Measurements from ENCODE around the gene CACNA1A. TPM values are rescaled to one million over a fixed set of nuclear protein-coding genes. Genes with fewer than 3 reads are reported as not detected.

CACNA1A gene
- total RNA-seq, 1 donor from 2014 or later = 0.47 TPM

DNA sequence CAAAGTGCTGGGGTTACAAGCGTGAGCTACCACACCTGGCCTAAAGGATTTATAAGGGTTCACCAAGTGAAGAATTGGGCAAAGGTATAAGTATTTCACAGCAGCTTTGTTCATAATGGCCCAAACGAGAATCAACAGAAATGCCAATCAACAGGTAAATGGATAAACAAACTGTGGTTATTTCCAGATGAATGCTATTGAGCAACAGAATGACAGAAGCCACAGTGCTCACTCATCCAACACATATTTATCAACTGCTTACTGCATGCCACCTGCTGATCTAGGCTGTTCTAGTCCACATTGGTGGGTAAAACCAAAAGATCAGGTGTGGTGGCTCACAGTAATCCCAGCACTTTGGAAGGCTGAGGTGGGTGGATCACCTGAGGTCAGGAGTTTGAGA, 27.7 kb downstream of the CACNA1A start:
- no peak for DNase-seq (ENCODE audit: low spot score)
- no peaks in the 10 kb centered on the region for H3K36me3 Mint-ChIP-seq (ENCODE audit: low read depth)
- intact Hi-C loops (cut with micrococcal nuclease) = no loop called here
- H3K4me1 Mint-ChIP-seq (ENCODE audit: low read depth) = no peaks in the 10 kb centered on the region
- H3K27me3 Mint-ChIP-seq (ENCODE audit: insufficient read depth) = no peaks in the 10 kb centered on the region
- H3K9me3 Mint-ChIP-seq = peaks cover 41% of the 10 kb centered on the region
- no peak overlapping the region for H3K27ac Mint-ChIP-seq
- H3K4me3 Mint-ChIP-seq = no peak overlapping the region

DNA sequence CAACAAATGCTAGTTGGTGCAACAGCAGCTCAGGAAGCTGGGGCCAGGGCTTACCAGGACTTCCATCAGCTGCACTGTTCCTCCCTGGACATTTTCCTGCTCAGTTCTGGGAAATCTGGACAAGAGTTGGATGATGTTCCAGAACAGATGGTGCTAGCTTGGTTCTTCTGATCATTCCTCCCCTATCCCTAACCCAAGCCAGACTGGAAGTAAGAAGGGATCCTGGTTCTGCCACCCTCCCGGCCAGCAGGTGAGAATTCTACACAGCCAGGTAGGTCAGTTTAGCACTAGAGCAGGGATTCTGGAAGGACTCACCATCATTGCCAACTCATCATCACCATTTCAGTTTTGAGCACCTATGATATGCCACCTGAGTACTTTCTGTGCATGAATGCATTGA, 30.2 kb downstream of the CACNA1A start:
- no peak overlapping the region for H3K27ac Mint-ChIP-seq
- DNase-seq (ENCODE audit: low spot score) = no peak
- intact Hi-C loops (cut with micrococcal nuclease) = no loop called here
- H3K36me3 Mint-ChIP-seq (ENCODE audit: low read depth) = no peaks in the 10 kb centered on the region
- no peaks in the 10 kb centered on the region for H3K27me3 Mint-ChIP-seq (ENCODE audit: insufficient read depth)
- no peaks in the 10 kb centered on the region for H3K4me1 Mint-ChIP-seq (ENCODE audit: low read depth)
- peaks cover 31% of the 10 kb centered on the region for H3K9me3 Mint-ChIP-seq
- H3K4me3 Mint-ChIP-seq = no peak overlapping the region

DNA sequence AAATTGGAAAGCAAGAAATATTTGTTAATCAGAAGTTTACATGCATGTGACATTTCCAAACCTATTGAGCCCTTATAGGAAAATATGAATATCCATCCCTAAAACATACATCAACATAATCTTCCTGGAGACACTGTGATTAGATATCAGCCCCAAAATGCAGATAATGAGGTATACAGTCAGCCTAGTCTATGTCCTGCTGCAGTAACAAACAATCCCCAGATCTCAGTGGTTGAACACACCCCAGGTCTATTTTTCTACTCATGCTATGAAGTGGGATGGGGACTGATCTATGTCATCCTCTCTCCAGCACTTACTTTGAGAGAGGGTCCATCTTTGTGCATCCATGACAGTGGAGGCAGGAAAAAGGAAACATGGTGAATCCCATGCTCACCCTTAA, 31.2 kb downstream of the CACNA1A start:
- H3K27ac Mint-ChIP-seq = no peak overlapping the region
- no peak for DNase-seq (ENCODE audit: low spot score)
- H3K27me3 Mint-ChIP-seq (ENCODE audit: insufficient read depth) = no peaks in the 10 kb centered on the region
- peaks cover 31% of the 10 kb centered on the region for H3K9me3 Mint-ChIP-seq
- intact Hi-C loops (cut with micrococcal nuclease) = no loop called here
- H3K4me3 Mint-ChIP-seq = no peak overlapping the region
- H3K4me1 Mint-ChIP-seq (ENCODE audit: low read depth) = no peaks in the 10 kb centered on the region
- H3K36me3 Mint-ChIP-seq (ENCODE audit: low read depth) = no peaks in the 10 kb centered on the region

DNA sequence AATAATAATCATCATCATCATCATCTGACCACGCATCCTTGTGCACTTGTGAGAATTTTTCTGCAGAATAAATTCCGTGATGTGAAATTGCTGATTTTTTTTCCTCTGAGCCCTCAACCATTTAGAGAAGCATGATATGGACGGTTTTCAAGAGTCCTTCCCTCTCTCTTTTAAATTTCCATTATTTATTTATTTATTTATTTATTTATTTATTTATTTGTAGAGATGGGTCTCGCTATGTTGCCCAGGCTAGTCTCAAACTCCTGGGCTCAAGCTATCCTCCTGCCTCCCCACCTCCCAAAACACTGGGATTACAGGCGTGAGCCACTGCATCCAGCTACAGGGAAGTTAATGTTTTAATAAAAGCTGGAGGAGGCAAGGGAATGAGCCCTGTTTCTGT, 39.6 kb downstream of the CACNA1A start:
- no peaks in the 10 kb centered on the region for H3K27me3 Mint-ChIP-seq (ENCODE audit: insufficient read depth)
- H3K27ac Mint-ChIP-seq = no peak overlapping the region
- no peaks in the 10 kb centered on the region for H3K36me3 Mint-ChIP-seq (ENCODE audit: low read depth)
- no peaks in the 10 kb centered on the region for H3K9me3 Mint-ChIP-seq
- H3K4me3 Mint-ChIP-seq = no peak overlapping the region
- no peak for DNase-seq (ENCODE audit: low spot score)
- intact Hi-C loops (cut with micrococcal nuclease) = no loop called here
- no peaks in the 10 kb centered on the region for H3K4me1 Mint-ChIP-seq (ENCODE audit: low read depth)

DNA sequence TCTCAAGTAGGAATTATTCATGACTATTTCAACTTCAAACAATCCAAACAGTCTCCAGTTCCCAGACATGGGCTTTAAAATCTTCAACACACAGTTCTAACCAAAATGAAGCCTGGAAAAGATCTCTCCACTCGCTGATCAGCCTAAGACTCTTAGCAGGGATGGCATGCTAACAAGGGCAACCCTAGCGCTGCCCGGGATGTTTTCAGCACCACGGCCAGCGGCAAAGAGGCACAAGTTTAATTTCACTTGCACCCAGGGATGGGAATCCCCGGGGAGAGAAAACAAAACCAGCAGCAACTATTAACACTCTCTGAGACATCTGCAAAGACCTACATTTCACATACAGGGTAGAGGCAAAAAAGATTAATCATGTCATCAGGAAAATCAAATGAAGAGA, 43.0 kb downstream of the CACNA1A start:
- intact Hi-C loops (cut with micrococcal nuclease) = no loop called here
- Mint-ChIP-seq H3K4me3 (no peak overlapping the region), H3K27me3 (ENCODE audit: insufficient read depth) (no peaks in the 10 kb centered on the region), H3K27ac (no peak overlapping the region), H3K36me3 (ENCODE audit: low read depth) (no peaks in the 10 kb centered on the region), H3K4me1 (ENCODE audit: low read depth) (no peaks in the 10 kb centered on the region), H3K9me3 (no peaks in the 10 kb centered on the region)
- no peak for DNase-seq (ENCODE audit: low spot score)

DNA sequence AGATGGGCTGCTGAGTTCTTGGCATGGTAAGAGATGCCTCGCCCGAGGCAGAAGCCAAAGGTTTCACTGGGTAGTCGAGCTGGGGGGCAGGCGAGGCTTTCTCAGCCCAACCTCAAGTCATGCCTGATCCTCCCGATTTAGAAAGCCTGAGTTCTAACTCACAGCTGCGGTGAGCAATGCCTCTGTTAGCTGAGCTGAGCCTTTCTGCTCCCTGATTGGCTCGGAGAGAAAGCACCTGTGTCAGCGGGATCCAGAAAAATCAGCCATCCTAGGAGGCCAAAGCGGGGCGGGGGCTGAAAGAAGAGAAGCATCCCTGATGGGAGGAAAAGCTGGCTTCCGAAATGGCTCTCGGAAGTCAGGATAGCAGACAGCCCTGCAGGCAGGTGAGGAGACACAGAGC, 44.7 kb downstream of the CACNA1A start:
- no peaks in the 10 kb centered on the region for H3K27me3 Mint-ChIP-seq (ENCODE audit: insufficient read depth)
- H3K4me3 Mint-ChIP-seq = no peak overlapping the region
- DNase-seq (ENCODE audit: low spot score) = no peak
- no peaks in the 10 kb centered on the region for H3K36me3 Mint-ChIP-seq (ENCODE audit: low read depth)
- no peaks in the 10 kb centered on the region for H3K4me1 Mint-ChIP-seq (ENCODE audit: low read depth)
- intact Hi-C loops (cut with micrococcal nuclease) = no loop called here
- H3K27ac Mint-ChIP-seq = no peak overlapping the region
- H3K9me3 Mint-ChIP-seq = no peaks in the 10 kb centered on the region

DNA sequence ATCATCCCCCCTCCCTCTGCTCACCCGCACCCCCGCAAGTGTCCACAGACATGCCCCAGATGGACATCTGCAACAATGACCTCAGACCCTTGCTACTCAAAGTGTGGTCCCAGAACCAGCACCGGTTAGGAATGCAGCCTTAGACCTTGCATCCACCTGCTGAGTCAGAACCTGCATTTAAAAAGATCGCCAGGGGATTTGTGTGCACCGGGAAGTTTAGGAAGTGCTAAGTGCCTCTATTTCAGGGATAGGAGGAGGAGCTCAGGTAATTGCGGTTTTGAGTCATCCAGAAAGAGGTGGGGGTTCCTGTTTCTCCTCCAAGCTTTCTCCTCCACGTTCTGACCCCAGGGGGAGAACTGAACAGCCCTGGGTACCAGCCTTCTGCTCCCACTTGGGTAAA, 46.2 kb downstream of the CACNA1A start:
- Mint-ChIP-seq H3K36me3 (ENCODE audit: low read depth) (no peaks in the 10 kb centered on the region), H3K4me1 (ENCODE audit: low read depth) (no peaks in the 10 kb centered on the region), H3K4me3 (no peak overlapping the region), H3K27ac (no peak overlapping the region), H3K9me3 (peaks cover 5% of the 10 kb centered on the region), H3K27me3 (ENCODE audit: insufficient read depth) (no peaks in the 10 kb centered on the region)
- intact Hi-C loops (cut with micrococcal nuclease) = no loop called here
- no peak for DNase-seq (ENCODE audit: low spot score)

DNA sequence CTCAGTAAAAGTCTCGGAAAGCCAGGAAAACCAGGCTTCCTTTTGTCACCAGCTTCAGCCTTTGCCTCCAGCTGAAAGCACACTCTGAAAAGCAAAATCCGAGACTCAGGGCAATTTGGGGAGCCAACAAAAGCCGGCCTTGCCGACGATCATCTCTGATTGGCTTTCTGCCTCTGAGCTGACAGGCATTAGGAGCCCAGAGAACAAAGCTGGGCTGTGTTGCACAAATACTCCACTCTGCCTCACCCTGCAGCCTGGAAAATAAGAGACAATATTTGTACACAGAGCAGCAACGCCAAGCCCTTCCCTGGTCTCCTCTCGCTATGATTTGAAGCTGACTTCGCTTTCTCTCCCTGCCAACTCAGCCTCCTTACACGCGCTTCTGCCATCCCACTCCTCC, 46.9 kb downstream of the CACNA1A start:
- no peak overlapping the region for H3K27ac Mint-ChIP-seq
- peaks cover 7% of the 10 kb centered on the region for H3K9me3 Mint-ChIP-seq
- no peak for DNase-seq (ENCODE audit: low spot score)
- no peaks in the 10 kb centered on the region for H3K27me3 Mint-ChIP-seq (ENCODE audit: insufficient read depth)
- H3K4me1 Mint-ChIP-seq (ENCODE audit: low read depth) = no peaks in the 10 kb centered on the region
- no peak overlapping the region for H3K4me3 Mint-ChIP-seq
- intact Hi-C loops (cut with micrococcal nuclease) = no loop called here
- H3K36me3 Mint-ChIP-seq (ENCODE audit: low read depth) = no peaks in the 10 kb centered on the region

DNA sequence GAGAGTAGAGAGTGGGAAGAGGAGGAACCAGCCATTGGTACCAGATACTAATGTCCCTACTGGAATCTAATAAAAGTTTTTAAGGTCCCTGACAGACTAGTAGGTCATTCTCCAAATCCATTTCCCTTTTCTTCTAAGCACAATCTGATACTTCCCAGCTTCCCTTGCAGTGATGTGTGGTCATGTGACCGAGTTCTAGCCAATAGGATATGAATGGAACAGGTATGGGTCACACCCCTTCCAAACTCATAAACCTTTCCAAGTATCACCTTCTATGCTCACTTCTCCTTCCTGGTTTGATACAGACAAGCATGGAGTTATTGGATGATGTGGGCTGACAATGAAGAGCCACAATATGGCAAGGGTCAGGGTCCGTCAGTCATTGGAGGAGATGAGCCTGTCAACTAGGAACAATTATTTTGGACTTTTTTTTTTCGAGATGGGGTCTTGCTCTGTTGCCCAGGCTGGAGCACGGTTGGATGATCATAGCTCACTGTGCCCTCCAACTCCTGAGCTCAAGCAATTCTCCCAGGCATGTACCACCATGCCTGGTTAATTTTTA, 54.8 kb downstream of the CACNA1A start:
- DNase-seq (ENCODE audit: low spot score) = no peak
- Mint-ChIP-seq H3K27ac (no peak overlapping the region), H3K9me3 (peaks cover 44% of the 10 kb centered on the region), H3K4me3 (no peak overlapping the region), H3K36me3 (ENCODE audit: low read depth) (no peaks in the 10 kb centered on the region), H3K27me3 (ENCODE audit: insufficient read depth) (no peaks in the 10 kb centered on the region), H3K4me1 (ENCODE audit: low read depth) (no peaks in the 10 kb centered on the region)
- intact Hi-C loops (cut with micrococcal nuclease) = no loop called here

DNA sequence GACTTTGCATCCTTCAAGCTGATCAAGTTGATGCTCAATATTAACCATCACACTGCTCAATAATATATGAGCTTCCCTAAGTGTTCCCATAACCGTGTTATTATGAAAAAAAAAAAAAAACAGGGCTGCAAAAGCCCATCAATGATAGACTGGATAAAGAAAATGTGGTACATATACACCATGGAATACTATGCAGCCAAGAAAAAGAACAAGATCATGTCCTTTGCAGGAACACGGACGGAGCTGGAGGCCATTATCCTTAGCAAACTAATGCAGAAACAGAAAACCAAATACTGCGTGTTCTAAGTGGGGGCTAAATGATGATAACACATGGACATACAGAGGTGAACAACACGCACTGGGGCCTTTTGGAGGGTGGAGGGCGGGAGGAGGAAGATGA, 58.3 kb downstream of the CACNA1A start:
- Mint-ChIP-seq H3K27me3 (ENCODE audit: insufficient read depth) (no peaks in the 10 kb centered on the region), H3K36me3 (ENCODE audit: low read depth) (no peaks in the 10 kb centered on the region), H3K4me3 (no peak overlapping the region), H3K9me3 (peaks cover 37% of the 10 kb centered on the region), H3K27ac (no peak overlapping the region), H3K4me1 (ENCODE audit: low read depth) (no peaks in the 10 kb centered on the region)
- intact Hi-C loops (cut with micrococcal nuclease) = no loop called here
- no peak for DNase-seq (ENCODE audit: low spot score)

DNA sequence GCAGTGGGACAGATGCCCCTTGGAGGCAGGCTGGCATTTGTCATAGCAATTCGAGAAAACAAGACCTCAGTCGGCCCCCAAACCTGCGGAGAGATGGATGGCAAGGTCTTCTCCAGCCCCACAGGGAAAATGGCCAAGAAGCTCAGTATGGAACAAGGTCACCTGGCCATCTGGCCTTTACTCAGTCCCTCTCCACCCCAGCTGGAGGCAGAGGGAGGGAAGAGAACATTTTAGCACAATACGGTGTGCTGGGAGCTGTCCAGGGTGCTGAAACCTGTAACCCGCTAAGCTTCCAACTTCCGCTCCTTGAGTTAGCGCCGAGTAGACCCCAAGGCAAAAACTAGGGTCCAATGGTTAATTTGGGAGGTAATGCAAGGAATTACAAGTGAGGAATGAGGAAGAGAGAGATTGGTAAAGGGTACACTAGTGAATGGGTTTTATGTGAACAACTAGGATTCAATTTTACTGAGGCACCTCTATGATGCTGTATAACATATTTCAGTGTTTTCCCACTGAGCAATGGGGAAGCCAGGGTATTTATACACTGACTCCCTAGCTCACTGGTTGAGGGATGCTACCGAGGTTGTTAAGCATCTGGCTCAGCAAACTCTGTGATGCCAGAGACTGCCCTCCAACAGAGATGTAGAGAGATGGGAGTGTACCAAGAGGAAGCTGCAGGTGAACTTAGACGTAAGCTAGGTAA, 64.3 kb downstream of the CACNA1A start:
- Mint-ChIP-seq H3K9me3 (peaks cover 17% of the 10 kb centered on the region), H3K27me3 (ENCODE audit: insufficient read depth) (no peaks in the 10 kb centered on the region), H3K27ac (no peak overlapping the region), H3K36me3 (ENCODE audit: low read depth) (no peaks in the 10 kb centered on the region), H3K4me1 (ENCODE audit: low read depth) (no peaks in the 10 kb centered on the region), H3K4me3 (no peak overlapping the region)
- intact Hi-C loops (cut with micrococcal nuclease) = no loop called here
- DNase-seq (ENCODE audit: low spot score) = peak; percentile 14

DNA sequence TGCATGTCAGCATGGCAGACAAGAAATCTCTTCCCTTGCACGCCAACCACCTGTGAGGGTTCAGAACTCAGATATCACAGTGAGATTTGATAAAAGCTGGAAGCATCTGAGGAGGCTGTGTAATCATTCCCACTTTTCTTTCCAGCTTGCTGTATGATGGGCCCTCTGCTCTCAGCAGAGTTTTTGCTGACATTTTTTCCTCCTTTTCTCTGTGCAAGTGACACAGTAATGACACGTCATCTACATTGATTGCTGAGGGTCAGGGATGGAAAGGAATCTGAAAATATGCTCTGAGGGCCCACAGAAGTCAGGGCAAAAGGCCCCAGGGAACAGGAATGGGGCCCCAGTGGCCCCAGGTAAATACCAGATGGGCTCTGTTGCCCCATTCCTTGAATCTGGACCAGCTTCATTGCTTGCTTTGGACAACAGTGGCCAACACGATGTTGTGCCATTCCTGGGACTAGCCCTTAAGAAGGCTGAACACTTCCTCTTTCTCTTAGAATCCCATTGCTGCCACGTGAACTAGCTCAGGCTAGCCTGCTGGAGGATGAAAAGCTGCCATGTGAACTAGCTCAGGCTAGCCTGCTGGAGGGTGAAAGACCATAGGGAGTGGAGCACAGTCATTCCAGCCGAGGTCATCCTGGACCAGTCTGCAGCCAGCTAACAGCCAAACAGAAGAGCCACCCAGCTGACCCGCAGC, 68.2 kb downstream of the CACNA1A start:
- H3K9me3 Mint-ChIP-seq = peaks cover 18% of the 10 kb centered on the region
- H3K36me3 Mint-ChIP-seq (ENCODE audit: low read depth) = no peaks in the 10 kb centered on the region
- no peak overlapping the region for H3K27ac Mint-ChIP-seq
- no peak for DNase-seq (ENCODE audit: low spot score)
- H3K4me1 Mint-ChIP-seq (ENCODE audit: low read depth) = no peaks in the 10 kb centered on the region
- intact Hi-C loops (cut with micrococcal nuclease) = no loop called here
- H3K4me3 Mint-ChIP-seq = no peak overlapping the region
- no peaks in the 10 kb centered on the region for H3K27me3 Mint-ChIP-seq (ENCODE audit: insufficient read depth)

DNA sequence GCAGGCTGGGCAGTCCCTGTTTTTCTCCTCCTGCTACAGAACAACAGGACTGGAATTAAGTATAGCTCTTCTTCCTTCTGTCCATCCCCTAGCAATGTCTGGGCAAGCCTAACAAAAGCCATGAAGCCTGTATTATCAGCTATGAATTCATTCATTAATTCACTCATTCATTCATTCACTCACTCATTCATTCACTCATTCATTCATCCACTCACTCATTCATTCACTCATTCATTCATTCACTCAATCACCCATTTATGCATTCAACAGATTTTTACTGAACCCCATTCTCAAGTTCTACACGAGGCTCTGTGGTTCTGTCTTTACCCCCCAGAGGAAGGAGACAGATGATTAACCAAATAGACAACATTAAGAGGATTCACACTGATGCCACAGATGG, 69.9 kb downstream of the CACNA1A start:
- DNase-seq (ENCODE audit: low spot score) = no peak
- Mint-ChIP-seq H3K27me3 (ENCODE audit: insufficient read depth) (no peaks in the 10 kb centered on the region), H3K4me1 (ENCODE audit: low read depth) (no peaks in the 10 kb centered on the region), H3K36me3 (ENCODE audit: low read depth) (no peaks in the 10 kb centered on the region), H3K4me3 (no peak overlapping the region), H3K9me3 (peaks cover 12% of the 10 kb centered on the region), H3K27ac (no peak overlapping the region)
- intact Hi-C loops (cut with micrococcal nuclease) = no loop called here
